Measurements from ENCODE around the gene TUSC2.

- TF ChIP-seq POLR2AphosphoS5 (IDR thresholded peaks at IDR 0.05; ENCODE audit: low read depth, low read length) (no peak), SMAD1 (CRISPR knock-in tag; IDR thresholded peaks at IDR 0.05; ENCODE audit: borderline replicate concordance, low read depth) (no peak), SAFB2 (CRISPR knock-in tag; IDR thresholded peaks at IDR 0.05; ENCODE audit: borderline replicate concordance, low read depth) (no peak), PITX1 (CRISPR knock-in tag; IDR thresholded peaks at IDR 0.05) (no peak), ZNF180 (CRISPR knock-in tag; IDR thresholded peaks at IDR 0.05; ENCODE audit: borderline replicate concordance, low read depth) (no peak), SALL2 (CRISPR knock-in tag; IDR thresholded peaks at IDR 0.05) (no peak)
Measured at GRCh38 chr3:50341537-50341936, 13.5 kb upstream of the TUSC2 start.

Data from HepG2 (cell line).